Dermis blood vessel endothelial cell (primary cell): ENCODE results near the gene CYSRT1. TPM values are rescaled to one million over a fixed set of nuclear protein-coding genes. Genes with fewer than 3 reads are reported as not detected.

Experiments
- DNase-seq: peaks from one replicate; pipeline ENCODE4 v3.0.0; 2010
- total RNA-seq: library from RNA; depleted of rRNA; stranded (reverse); fragments of >200 nt; gene quantifications from 2 replicates; pipeline ENCODE4 v1.2.3, GENCODE V29; 2014

CYSRT1 gene
- total RNA-seq, 1 donor from 2014 or later, result 0.17 TPM

DNA sequence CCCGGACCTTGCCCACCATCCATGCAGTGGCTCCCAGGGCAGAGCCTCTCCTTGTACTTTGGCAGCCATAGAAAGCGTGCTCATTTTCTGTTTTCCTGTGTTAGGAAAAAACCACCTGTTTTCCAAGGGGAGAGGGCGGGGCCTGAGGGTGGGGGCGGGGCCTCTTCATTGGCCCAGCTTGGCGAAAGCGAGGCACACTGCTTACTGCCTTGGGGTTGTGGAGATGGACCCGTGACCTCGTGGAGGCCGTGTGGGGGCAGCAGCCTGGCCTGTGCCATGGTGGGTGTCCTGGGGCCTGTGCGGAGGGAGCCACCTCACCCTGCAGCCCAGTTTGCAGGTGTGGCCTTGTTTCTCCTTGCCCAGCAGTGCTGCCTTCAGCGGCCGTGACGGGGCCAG, 48.1 kb downstream of the CYSRT1 start:
- no peak for DNase-seq

DNA sequence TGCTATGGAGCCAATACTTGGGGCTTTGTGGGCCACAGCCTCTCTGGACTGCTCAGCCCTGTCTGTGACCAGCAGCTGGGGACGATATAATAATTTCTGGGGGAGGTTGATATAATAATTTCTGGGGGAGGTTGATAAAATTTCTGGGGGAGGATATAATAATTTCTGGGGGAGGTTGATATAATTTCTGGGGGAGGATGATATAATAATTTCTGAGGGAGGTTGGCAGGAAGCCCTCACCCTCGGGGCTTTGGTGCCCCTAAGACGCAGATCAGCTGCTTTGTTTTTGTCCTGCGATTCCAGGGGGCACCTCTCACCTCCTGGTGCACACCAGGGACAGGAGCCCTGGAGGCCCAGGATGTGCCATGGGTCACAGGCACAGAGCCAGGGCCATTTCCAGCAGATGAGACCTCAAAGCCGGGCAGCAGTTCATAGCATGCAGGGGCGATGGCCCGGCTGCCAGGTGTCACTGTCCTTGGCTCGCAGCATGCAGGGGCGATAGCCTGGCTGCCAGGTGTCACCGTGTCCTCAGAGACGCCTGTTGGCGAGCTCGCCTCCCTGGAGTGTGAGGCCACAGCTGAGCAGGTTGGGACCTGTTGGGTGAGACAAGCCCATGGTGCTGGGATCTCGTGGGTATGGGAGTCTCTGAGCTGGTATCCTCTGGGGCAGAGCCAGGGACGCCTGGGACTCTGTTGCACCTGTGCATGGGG, 48.8 kb downstream of the CYSRT1 start:
- DNase-seq, result no peak

GRCh38 chr9:137275203-137275587, 50.2 kb downstream of the CYSRT1 start:
- no peak for DNase-seq

Other genes starting within 250 kb of the CYSRT1 start
- gene PTGDS, start 247.7 kb upstream of the CYSRT1 start, total RNA-seq, result 0.17 and 0.60 TPM in 2 replicates
- gene LCNL1, start 242.2 kb upstream of the CYSRT1 start, total RNA-seq, result not detected in 2 replicates
- gene PAXX, start 232.8 kb upstream of the CYSRT1 start, total RNA-seq, result 13.5 and 17.9 TPM in 2 replicates
- 0.09 TPM in 1 of 2 replicates, not detected in the other for gene CLIC3, start 228.6 kb upstream of the CYSRT1 start, total RNA-seq
- gene ABCA2, start 196.9 kb upstream of the CYSRT1 start, total RNA-seq, result 8.5 and 13.3 TPM in 2 replicates
- gene FUT7, start 193.1 kb upstream of the CYSRT1 start, total RNA-seq, result not detected in 2 replicates
- 39.7 and 46.8 TPM in 2 replicates for gene NPDC1, start 179.0 kb upstream of the CYSRT1 start, total RNA-seq
- not detected in 2 replicates for gene ENTPD2, start 171.1 kb upstream of the CYSRT1 start, total RNA-seq
- gene SAPCD2, start 154.6 kb upstream of the CYSRT1 start, total RNA-seq, result 6.0 and 36.3 TPM in 2 replicates
- gene UAP1L1, start 147.7 kb upstream of the CYSRT1 start, total RNA-seq, result 27.0 and 27.2 TPM in 2 replicates
- gene MAN1B1, start 138.2 kb upstream of the CYSRT1 start, total RNA-seq, result 73.1 and 76.6 TPM in 2 replicates
- 81.5 and 98.5 TPM in 2 replicates for gene DPP7, start 110.4 kb upstream of the CYSRT1 start, total RNA-seq
- gene GRIN1, start 86.0 kb upstream of the CYSRT1 start, total RNA-seq, result 0.05 and 0.17 TPM in 2 replicates
- gene LRRC26, start 55.1 kb upstream of the CYSRT1 start, total RNA-seq, result not detected in 2 replicates
- gene TMEM210, start 53.1 kb upstream of the CYSRT1 start, total RNA-seq, result not detected in 2 replicates
- 23.1 and 33.6 TPM in 2 replicates for gene ANAPC2, start 36.6 kb upstream of the CYSRT1 start, total RNA-seq
- 112 and 128 TPM in 2 replicates for gene SSNA1, start 36.5 kb upstream of the CYSRT1 start, total RNA-seq
- gene TPRN, start 24.4 kb upstream of the CYSRT1 start, total RNA-seq, result 4.6 and 6.6 TPM in 2 replicates
- 31.1 TPM in 2 replicates for gene TMEM203, start 19.5 kb upstream of the CYSRT1 start, total RNA-seq
- gene NDOR1, start 19.5 kb upstream of the CYSRT1 start, total RNA-seq, result 3.4 and 5.8 TPM in 2 replicates
- 0.14 TPM in 1 of 2 replicates, not detected in the other for gene RNF208, start 2.9 kb upstream of the CYSRT1 start, total RNA-seq
- gene RNF224, start 2.3 kb downstream of the CYSRT1 start, total RNA-seq, result not detected in 2 replicates
- not detected in 2 replicates for gene SLC34A3, start 5.7 kb downstream of the CYSRT1 start, total RNA-seq
- 128 and 305 TPM in 2 replicates for gene TUBB4B, start 16.1 kb downstream of the CYSRT1 start, total RNA-seq
- 0.34 TPM in 1 of 2 replicates, not detected in the other for gene STPG3, start 26.1 kb downstream of the CYSRT1 start, total RNA-seq
- gene NELFB, start 30.2 kb downstream of the CYSRT1 start, total RNA-seq, result 55.3 and 83.7 TPM in 2 replicates
- 29.8 and 46.0 TPM in 2 replicates for gene TOR4A, start 52.6 kb downstream of the CYSRT1 start, total RNA-seq
- 64.3 and 82.2 TPM in 2 replicates for gene NRARP, start 77.1 kb downstream of the CYSRT1 start, total RNA-seq
- gene EXD3, start 198.0 kb downstream of the CYSRT1 start, total RNA-seq, result 32.9 and 43.1 TPM in 2 replicates
- 1.5 and 2.6 TPM in 2 replicates for gene NOXA1, start 198.2 kb downstream of the CYSRT1 start, total RNA-seq
- gene ENTPD8, start 216.2 kb downstream of the CYSRT1 start, total RNA-seq, result 0.23 and 0.34 TPM in 2 replicates
- gene NSMF, start 234.2 kb downstream of the CYSRT1 start, total RNA-seq, result 32.7 and 32.8 TPM in 2 replicates